NK-92 (cell line): Measurements from ENCODE around the gene LRRC75B.

Source experiments
- DNase-seq: peaks from one replicate; lab custom pipeline; 2025; ENCODE audit not compliant: unreplicated experiment; lab: John Stamatoyannopoulos, UW

LRRC75B gene

GRCh38 chr22:24587948-24588347, 4.9 kb downstream of the LRRC75B start:
- DNase-seq, result no peak

- DNase-seq, result no peak
Measured at GRCh38 chr22:24587251-24587650, 5.6 kb downstream of the LRRC75B start.

GRCh38 chr22:24585927-24586546, 6.8 kb downstream of the LRRC75B start:
- no peak for DNase-seq

GRCh38 chr22:24585461-24585860, 7.4 kb downstream of the LRRC75B start:
- DNase-seq, result no peak

- no peak for DNase-seq
Measured at GRCh38 chr22:24584871-24585411, 7.9 kb downstream of the LRRC75B start.

GRCh38 chr22:24584166-24584790, 8.6 kb downstream of the LRRC75B start:
- no peak for DNase-seq

- no peak for DNase-seq
Measured at GRCh38 chr22:24583221-24584165, 9.4 kb downstream of the LRRC75B start.

GRCh38 chr22:24582056-24582814, 10.6 kb downstream of the LRRC75B start:
- DNase-seq, result no peak

- no peak for DNase-seq
Measured at GRCh38 chr22:24580276-24580675, 12.6 kb downstream of the LRRC75B start.

GRCh38 chr22:24579258-24579601, 13.6 kb downstream of the LRRC75B start:
- no peak for DNase-seq

- DNase-seq, result no peak
Measured at GRCh38 chr22:24578355-24579257, 14.3 kb downstream of the LRRC75B start.

GRCh38 chr22:24576778-24577177, 16.1 kb downstream of the LRRC75B start:
- no peak for DNase-seq

GRCh38 chr22:24571266-24571665, 21.6 kb downstream of the LRRC75B start:
- DNase-seq, result no peak

GRCh38 chr22:24567668-24568067, 25.2 kb downstream of the LRRC75B start:
- DNase-seq, result no peak

- DNase-seq, result no peak
Measured at GRCh38 chr22:24566899-24567511, 25.9 kb downstream of the LRRC75B start.

GRCh38 chr22:24565077-24565476, 27.8 kb downstream of the LRRC75B start:
- no peak for DNase-seq

- DNase-seq, result no peak
Measured at GRCh38 chr22:24564376-24565058, 28.4 kb downstream of the LRRC75B start.

GRCh38 chr22:24563246-24563645, 29.6 kb downstream of the LRRC75B start:
- no peak for DNase-seq

- DNase-seq, result no peak
Measured at GRCh38 chr22:24559471-24559870, 33.4 kb downstream of the LRRC75B start.
